C4-2B (cell line): Measurements from ENCODE around the gene LUC7L.
"Not testable (repeated sequence)": the region's sequence is repeated elsewhere in the genome, so short reads cannot be mapped to it uniquely, and the experiment has no call there.

Experiments used
- H3K27ac ChIP-seq: fragments of 450-650 bp; 2 replicates; pipeline ENCODE4 v1.5.1; 2017
- ZFX ChIP-seq: fragments of 450-650 bp; IDR thresholded peaks from 2 replicates; pipeline ENCODE4 v1.6.1; 2017
- TF ChIP-seq, protein P1 (sequence below): fragments of 450-650 bp; conservative IDR thresholded peaks from 2 replicates; pipeline ENCODE4 v1.5.1; 2017; ENCODE audit warnings: mild to moderate bottlenecking

Gene LUC7L

DNA sequence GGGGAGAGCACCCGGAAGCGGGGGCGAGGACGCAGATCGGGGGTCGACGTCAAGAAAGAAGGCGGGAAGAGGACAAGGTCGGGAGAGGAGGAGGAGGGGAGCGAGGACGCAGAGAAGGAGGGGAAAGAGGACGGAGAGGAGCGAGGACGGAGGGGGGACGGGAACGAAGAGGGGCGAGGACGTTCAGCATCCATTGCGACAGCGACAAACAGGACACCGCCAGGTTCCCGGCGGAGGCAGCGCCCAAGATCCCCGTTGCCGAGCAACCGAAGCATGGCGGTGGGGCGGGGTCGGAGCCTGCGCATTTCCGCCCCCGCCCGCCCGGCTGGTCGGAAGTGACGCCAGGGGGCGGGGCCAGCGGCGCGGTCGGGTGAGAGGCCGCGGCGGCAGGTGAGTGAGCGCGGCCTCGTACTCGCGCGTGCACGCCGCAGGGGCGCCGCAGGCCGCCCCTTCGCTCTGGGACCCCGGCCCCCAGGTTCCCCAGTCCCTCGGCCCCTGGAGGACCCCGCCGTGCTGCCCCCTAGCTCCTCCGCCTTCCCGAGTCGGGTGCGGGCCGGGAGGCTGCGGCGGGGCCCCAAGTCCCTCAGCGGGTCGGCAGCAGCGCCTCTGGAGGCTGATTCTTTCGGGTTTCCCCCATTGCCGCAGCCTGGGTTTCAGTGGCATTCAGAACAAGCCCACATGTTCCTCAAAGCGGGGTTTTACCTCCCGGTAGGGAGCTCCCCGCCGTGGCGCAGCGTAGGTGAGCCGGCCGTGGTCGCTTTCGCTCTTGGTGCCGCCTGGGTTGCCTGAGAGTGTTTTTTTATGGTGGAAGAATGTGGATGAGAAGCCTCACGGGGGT is 5.4 kb upstream of the LUC7L start, which contains the start of gene FAM234A:
FAM234A (plus strand) TSS at position 354 of the 838 bp plus-strand sequence. CDS start 19,593 bp downstream, outside the sequence.
- peak within 1 kb of the TSS; percentile 96 for H3K27ac ChIP-seq
- peak; percentile 88 for TF ChIP-seq ZFX
- TF ChIP-seq, protein P1, sequence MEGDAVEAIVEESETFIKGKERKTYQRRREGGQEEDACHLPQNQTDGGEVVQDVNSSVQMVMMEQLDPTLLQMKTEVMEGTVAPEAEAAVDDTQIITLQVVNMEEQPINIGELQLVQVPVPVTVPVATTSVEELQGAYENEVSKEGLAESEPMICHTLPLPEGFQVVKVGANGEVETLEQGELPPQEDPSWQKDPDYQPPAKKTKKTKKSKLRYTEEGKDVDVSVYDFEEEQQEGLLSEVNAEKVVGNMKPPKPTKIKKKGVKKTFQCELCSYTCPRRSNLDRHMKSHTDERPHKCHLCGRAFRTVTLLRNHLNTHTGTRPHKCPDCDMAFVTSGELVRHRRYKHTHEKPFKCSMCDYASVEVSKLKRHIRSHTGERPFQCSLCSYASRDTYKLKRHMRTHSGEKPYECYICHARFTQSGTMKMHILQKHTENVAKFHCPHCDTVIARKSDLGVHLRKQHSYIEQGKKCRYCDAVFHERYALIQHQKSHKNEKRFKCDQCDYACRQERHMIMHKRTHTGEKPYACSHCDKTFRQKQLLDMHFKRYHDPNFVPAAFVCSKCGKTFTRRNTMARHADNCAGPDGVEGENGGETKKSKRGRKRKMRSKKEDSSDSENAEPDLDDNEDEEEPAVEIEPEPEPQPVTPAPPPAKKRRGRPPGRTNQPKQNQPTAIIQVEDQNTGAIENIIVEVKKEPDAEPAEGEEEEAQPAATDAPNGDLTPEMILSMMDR: peak; percentile 72

DNA sequence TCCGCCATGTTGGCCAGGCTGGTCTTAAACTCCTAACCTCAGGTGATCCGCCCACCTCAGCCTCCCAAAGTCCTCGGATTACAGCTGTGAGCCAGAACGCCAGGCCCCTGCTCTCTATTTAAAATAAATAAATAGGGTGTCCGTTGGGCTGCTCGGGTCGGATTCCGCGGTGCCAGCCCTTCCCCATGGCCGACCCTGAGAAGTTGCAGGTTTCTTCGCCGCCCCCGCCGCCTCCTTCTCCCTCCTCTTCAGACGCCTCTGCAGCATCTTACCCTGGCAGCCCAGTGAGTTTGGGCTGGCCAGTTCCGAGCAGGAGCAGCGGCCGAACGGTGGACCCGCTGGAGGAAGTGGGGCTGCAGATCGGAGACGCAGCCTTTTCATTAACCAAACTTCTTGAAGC is 1.7 kb upstream of the LUC7L start:
- no peak for TF ChIP-seq ZFX
- TF ChIP-seq, protein P1: no peak
- no peak overlapping the region for H3K27ac ChIP-seq

DNA sequence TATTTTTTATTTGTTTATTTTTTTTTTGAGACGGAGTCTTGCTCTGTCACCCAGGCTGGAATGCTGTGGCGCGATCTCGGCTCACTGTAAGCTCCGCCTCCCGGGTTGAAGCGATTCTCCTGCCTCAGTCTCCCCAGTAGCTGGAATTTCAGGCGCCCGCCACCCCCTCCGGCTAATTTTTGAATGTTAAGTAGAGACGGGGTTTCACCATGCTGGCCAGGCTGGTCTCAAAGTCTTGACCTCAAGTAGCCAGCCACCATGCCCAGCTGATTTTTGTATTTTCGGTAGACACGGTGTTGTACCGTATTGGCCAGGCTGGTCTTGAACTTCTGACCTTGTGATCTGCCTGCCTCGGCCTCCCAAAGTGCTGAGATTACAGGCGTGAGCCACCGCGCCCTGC is 1.1 kb upstream of the LUC7L start:
- H3K27ac ChIP-seq: not testable (repeated sequence)

DNA sequence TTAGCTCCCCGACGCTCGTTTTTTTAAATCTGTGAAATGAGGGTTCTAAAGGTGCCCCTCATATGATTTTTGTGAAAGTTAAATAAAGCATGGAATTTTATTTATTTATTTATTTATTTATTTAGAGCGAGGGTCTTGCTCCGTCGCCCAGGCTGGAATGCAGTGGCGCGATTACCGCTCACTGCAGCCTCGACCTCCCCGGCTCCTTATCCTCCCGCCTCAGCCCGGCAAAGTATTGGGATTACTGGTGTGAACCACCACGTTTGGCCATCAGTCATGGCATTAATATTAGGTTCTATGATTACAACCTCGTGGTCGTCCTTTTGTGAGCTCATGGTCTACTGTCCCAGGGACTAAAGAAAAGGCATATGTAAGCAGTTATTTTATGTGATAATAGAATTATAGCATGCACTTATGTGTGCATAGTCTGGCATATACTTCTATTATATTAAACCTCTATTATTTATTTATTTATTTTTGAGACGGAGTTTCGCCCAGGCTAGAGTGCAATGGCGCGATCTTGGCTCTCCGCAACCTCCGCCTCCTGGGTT is 557 bp upstream of the LUC7L start:
- H3K27ac ChIP-seq: no peak overlapping the region; the same call in 1 of the 2 replicates

DNA sequence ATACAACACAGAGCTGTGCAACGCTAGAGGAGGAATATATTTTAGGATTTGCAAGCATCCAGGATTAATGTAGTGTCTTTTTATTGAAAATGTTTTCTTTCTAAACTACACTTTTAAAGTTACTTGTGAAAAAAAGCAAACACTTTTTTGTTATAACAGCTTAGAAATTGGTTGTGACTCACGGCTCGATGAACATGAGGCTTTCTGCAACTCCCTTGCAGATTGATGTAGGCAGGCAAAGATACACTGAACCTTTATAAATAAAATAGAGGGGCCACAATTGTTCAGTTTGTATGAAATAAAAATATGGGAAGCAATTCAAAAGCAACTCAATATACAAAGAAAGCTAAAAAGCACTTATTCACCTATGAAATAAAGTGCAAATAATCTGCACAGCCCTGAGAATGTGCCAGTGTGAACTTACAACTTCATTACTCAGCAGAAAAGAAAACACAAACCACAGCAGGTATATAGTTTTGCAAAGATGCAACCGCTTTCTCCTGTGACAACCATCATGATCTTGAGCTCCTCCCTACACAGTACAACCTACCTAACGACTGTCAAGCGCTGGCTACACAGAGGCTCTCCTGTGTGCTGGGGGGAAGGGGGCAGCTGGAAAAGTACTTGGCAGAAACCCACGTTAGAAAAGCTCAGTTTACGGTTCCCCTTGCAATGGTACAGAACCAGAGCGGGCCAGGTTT is 948 bp downstream of the LUC7L start:
- TF ChIP-seq, protein P1: no peak
- TF ChIP-seq ZFX: no peak

More for the DNA sequence above, 557 bp upstream of the LUC7L start:
- TF ChIP-seq, protein P1: no peak
- no peak for TF ChIP-seq ZFX

DNA sequence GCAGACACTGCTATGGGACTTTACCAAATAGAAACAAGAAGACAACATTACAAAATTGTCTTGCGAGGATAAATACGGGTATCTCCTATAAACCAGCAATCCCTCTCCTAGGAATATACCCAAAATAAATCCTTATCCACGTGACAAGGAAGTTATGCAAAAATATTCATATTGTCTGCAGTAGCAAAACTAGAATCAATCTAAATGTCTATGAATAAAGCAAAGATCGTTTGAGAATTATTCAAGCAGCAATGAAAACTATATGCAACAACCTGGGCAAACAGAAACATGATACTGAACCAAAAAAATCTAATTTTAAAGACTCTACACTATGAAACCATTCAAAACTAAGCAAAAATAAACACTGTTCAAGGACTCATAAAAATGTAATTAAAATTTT is 9.2 kb downstream of the LUC7L start:
- TF ChIP-seq, protein P1: no peak
- TF ChIP-seq ZFX: no peak

More for the DNA sequence above, 948 bp downstream of the LUC7L start:
- peak overlapping the region; percentile 95 for H3K27ac ChIP-seq

DNA sequence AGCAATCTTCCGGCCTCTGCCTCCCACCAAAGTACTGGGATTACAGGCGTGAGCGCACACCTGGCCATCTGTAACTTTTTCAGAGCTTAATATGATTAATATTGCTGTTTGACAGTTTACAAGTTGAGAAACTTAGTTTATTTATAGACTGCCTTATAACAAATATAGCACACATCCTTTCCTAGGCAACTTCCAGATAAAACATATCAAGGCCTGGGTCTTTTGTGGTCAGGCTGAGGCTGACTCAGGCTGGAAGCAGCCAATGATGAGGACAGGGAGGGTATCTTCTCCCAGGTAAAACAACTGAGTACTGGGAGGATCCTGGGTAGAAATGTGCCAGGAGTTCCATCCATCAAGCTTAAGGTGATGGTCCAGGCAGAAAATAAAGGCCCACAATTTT is 16.2 kb downstream of the LUC7L start:
- no peak overlapping the region for H3K27ac ChIP-seq
- no peak for TF ChIP-seq ZFX
- TF ChIP-seq, protein P1: no peak

More for the DNA sequence above, 9.2 kb downstream of the LUC7L start:
- H3K27ac ChIP-seq: no peak overlapping the region

DNA sequence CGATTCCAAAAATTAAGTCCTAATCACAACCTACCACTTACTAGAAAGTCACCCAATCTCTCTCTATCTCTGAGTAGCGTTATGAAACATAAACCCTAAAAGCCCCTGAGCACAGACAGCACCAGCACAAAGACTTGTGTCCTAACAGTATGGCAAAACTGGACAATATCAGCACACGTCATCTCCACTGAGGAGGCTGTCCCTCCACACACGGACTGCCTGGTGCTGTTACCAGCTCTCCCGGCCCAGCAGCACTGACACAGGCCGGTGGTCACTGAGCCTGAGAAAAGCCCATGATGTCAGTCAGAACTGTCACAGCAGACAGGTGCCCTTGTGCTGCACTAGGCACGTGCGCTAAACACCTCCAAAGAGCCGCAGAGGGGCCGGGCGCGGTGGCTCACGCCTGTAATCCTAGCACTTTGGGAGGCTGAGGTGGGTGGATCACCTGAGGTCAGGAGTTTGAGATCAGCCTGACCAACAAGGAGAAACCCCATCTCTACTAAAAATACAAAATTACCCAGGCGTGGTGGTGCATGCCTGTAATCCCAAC is 17.5 kb downstream of the LUC7L start:
- not testable (repeated sequence) for H3K27ac ChIP-seq

DNA sequence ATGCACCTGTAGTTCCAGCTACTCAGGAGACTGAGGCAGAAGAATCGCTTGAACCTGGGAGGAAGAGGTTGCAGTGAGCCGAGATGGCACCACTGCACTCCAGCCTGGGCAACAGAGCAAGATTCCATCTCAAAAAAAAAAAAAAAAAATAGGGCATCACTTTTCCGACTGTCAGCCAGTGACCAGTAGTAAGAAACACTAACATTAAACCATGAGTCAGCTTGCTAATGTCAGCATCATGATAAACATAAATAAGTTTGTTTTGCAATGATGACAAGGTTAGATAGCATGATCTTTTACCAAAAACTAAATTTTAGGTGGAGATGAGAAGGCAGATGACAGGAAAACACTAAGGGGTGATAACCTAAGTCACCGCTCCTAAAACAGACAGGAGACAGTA is 19.9 kb downstream of the LUC7L start:
- H3K27ac ChIP-seq: not testable (repeated sequence)

DNA sequence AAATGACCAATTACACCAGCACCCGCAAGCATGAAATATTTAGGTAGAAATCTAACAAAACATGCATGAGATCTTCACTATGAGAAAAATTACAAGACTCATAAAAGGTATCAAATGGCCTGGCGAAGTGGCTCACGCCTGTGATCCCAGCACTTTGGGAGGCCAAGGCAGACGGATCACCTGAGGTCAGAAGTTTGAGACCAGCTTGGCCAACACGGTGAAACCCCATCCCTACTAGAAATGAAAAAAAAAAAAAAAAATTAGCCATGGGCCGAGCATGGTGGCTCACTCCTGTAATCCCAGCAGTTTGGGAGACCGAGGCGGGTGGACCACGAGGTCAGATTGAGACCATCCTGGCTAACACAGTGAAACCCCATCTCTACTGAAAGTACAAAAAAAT is 25.2 kb downstream of the LUC7L start:
- not testable (repeated sequence) for H3K27ac ChIP-seq
